K562 (cell line): ENCODE data around the gene SERAC1. TPM values are rescaled to one million over a fixed set of nuclear protein-coding genes. Genes with fewer than 3 reads are reported as not detected.

Experiments used
- ATAC-seq: fragments of 200-7000 bp; cut with Tn5 transposase; 3 replicates; pipeline ENCODE4 v1.9.1; 2020; ENCODE audit warnings: moderate library complexity
- BruUV-seq: library from RNA; stranded (reverse); fragments of 400-500 nt; replicated peaks from 2 replicates; lab custom pipeline; 2021; lab: Mats Ljungman, UMichigan
- CTCF ChIA-PET: fragments of 300-600 bp; formaldehyde crosslinking; extraction: SDS; loops from one replicate; lab custom pipeline; 2021; ENCODE audit warnings: low intra/inter-chr PET ratio; lab: Yijun Ruan, JAX
- POLR2A ChIA-PET: fragments of 300-600, 350-650 bp; sonication (Branson Sonifier 250); formaldehyde crosslinking; extraction: SDS; loops from one replicate; lab custom pipeline; 2021; ENCODE audit warnings: antibody characterized with exemption, inconsistent platforms; lab: Yijun Ruan, JAX
- DNase-seq, 4 experiments: peaks; one replicate each; pipeline versions ENCODE4 v3.0.0 to v3.0.0-alpha.2; 2011 to 2018; ENCODE audit warnings: low spot score in 3 of 4, mixed read lengths in 3 of 4; ENCODE audit errors: extremely low read depth in 1 of 4
- FAIRE-seq: peaks from 2 replicates; lab custom pipeline; 2011; peaks lifted over from hg19 to GRCh38; lab: Jason Lieb, UNC
- H2AFZ ChIP-seq: 2 replicates; pipeline ENCODE4 v1.6.0; 2011; ENCODE audit warnings: low read depth, low read length, control low read depth, inconsistent platforms
- H3K27ac ChIP-seq: fragments of 200-600 bp; 3 replicates; pipeline ENCODE4 v1.8.0; 2011; ENCODE audit warnings: low read depth, mild to moderate bottlenecking, control low read depth, inconsistent platforms, low read length, moderate library complexity, mixed read lengths; ENCODE audit errors: extremely low read depth
- H3K27me3 ChIP-seq, 2 experiments: fragments of 300-600 bp in 1 of 2; 2 replicates in 1 of 2; 3 replicates in 1 of 2; pipeline versions ENCODE4 v1.6.0 to v1.8.0; 2011; ENCODE audit warnings: inconsistent platforms in 2 of 2, low read length in 2 of 2, mild to moderate bottlenecking in 1 of 2, mixed read lengths in 1 of 2, moderate library complexity in 1 of 2; ENCODE audit not compliant: control insufficient read depth in 2 of 2, insufficient read depth in 2 of 2
- H3K36me3 ChIP-seq: fragments of 300-600 bp; 3 replicates; pipeline ENCODE4 v1.8.0; 2011; ENCODE audit warnings: mild to moderate bottlenecking, low read length, inconsistent platforms; ENCODE audit not compliant: control insufficient read depth, insufficient read depth
- H3K4me1 ChIP-seq, 2 experiments: fragments of 200-600 bp in 1 of 2; replicated peaks in 1 of 2; 2 replicates in 1 of 2; 3 replicates in 1 of 2; pipeline versions ENCODE4 v1.5.1 to v1.8.0; 2011; ENCODE audit warnings: inconsistent platforms in 2 of 2, low read length in 2 of 2, mild to moderate bottlenecking in 1 of 2, mixed read lengths in 1 of 2, moderate library complexity in 1 of 2; ENCODE audit not compliant: control insufficient read depth in 2 of 2, insufficient read depth in 2 of 2
- H3K4me2 ChIP-seq: 2 replicates; pipeline ENCODE4 v1.6.1; 2011; ENCODE audit warnings: low read length, control low read depth, inconsistent platforms, mixed read lengths; ENCODE audit not compliant: insufficient read depth
- H3K4me3 ChIP-seq: fragments of 200-600 bp; sonication (generic), shearing (Covaris generic); 2 replicates; pipeline ENCODE4 v1.5.1; 2016; ENCODE audit warnings: control low read depth, inconsistent platforms
- H3K79me2 ChIP-seq: fragments of 200-600 bp; 3 replicates; pipeline ENCODE4 v1.8.0; 2011; ENCODE audit warnings: low read length, inconsistent platforms; ENCODE audit not compliant: control insufficient read depth, insufficient read depth
- H3K9ac ChIP-seq, 2 experiments: 2 replicates each; pipeline versions ENCODE4 v1.6.0 to v1.6.1; 2011; ENCODE audit warnings: low read depth in 2 of 2, low read length in 2 of 2, control low read depth in 1 of 2, inconsistent platforms in 1 of 2, mild to moderate bottlenecking in 1 of 2, mixed read lengths in 1 of 2; ENCODE audit not compliant: insufficient read depth in 1 of 2
- H3K9me1 ChIP-seq: one replicate; pipeline ENCODE4 v1.6.0; 2011; ENCODE audit warnings: inconsistent platforms, mild to moderate bottlenecking, low read length, moderate library complexity; ENCODE audit not compliant: control insufficient read depth, insufficient read depth
- H3K9me3 ChIP-seq: replicated peaks from 2 replicates; pipeline ENCODE4 v1.5.1; 2011; ENCODE audit warnings: low read depth, low read length, inconsistent platforms; ENCODE audit not compliant: control insufficient read depth, insufficient read depth
- H4K20me1 ChIP-seq: replicated peaks from 2 replicates; pipeline ENCODE4 v1.6.1; 2011; ENCODE audit warnings: low read length, inconsistent platforms, mixed read lengths; ENCODE audit not compliant: control insufficient read depth, insufficient read depth
- WGBS: fragments of 100-300 bp; shearing (Covaris generic); methylation state at CpG from one replicate; pipeline ENCODE4 v1.1.6; 2016; ENCODE audit warnings: low coverage, mixed read lengths; ENCODE audit not compliant: insufficient coverage; ENCODE audit errors: missing lambda C conversion rate; 5-methylcytosine and 5-hydroxymethylcytosine counted together
- in situ Hi-C: fragments of 300-500 bp; cut with MboI; formaldehyde crosslinking; loops from 4 replicates; pipeline ENCODE4 v1.15.0; 2018; ENCODE audit warnings: inconsistent platforms, mixed read lengths
- intact Hi-C: fragments of 100-400 bp; cut with micrococcal nuclease; formaldehyde crosslinking; loops from 2 replicates; pipeline ENCODE4 v1.14.2; 2022
- polyA plus RNA-seq, 8 experiments: library from polyadenylated mRNA; depleted of rRNA in 4 of 8; stranded (reverse) in 5 of 8; unstranded in 3 of 8; fragments of >200 nt; fragmentation: Nextera tagmentation in 2 of 8; fragmentation: Illumina TruSeq in 1 of 8; extraction: Ambion mirVana in 2 of 8; extraction: Trizol in 1 of 8; gene quantifications; 2 replicates each; pipeline versions ENCODE4 v1.2.1 to v1.2.3, GENCODE V29; 2011 to 2014; ENCODE audit warnings: inconsistent platforms in 1 of 8, missing spikeins in 1 of 8
- total RNA-seq, 7 experiments: library from RNA; depleted of rRNA in 6 of 7; stranded (reverse); fragments of >200 nt in 6 of 7; fragmentation: Illumina TruSeq in 2 of 7; extraction: Trizol in 2 of 7; gene quantifications; 2 replicates each; pipeline versions ENCODE4 v1.2.1 to v1.2.3, GENCODE V29; 2011 to 2021; ENCODE audit warnings: low replicate concordance in 1 of 7
- TF ChIP-seq, protein P1 (sequence below): fragments of 200-800 bp; sonication (Bioruptor generic); IDR thresholded peaks from 2 replicates; pipeline ENCODE4 v1.6.1; 2016; ENCODE audit warnings: missing genetic modification characterization, missing compliant biosample characterization

SERAC1 gene
- total and polyA plus RNA-seq, 9 of the 15 experiments (the other 6 are each of a cell fraction or from before 2014, with no cell fraction given) = 1.8 to 6.2 (median 2.8) TPM

DNA sequence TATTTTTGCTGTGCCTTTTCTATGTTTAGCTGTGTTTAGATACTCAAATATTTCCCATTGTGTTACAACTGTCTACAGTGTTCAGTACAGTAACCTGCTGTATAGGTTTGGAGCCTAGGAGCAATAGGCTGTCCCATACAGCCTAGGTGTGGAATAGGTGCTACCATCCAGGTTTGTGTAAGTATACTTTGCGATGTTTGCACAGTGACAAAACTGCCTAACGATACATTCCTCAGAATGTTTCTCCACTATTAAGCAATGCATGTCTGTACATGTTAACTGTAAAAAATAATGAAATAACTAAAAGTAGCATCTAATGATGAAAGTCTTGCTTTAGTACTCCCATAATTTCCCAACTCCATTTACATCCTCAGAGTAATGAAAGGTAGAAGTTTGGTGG, 46.0 kb downstream of the SERAC1 start:
- in situ Hi-C loops (no loop called here), intact Hi-C loops (no loop called here)
- H3K79me2 ChIP-seq = no peaks in the 10 kb centered on the region
- no peaks in the 10 kb centered on the region for H4K20me1 ChIP-seq
- no peaks in the 10 kb centered on the region for H3K9me3 ChIP-seq
- FAIRE-seq = no peak
- TF ChIP-seq, protein P1, sequence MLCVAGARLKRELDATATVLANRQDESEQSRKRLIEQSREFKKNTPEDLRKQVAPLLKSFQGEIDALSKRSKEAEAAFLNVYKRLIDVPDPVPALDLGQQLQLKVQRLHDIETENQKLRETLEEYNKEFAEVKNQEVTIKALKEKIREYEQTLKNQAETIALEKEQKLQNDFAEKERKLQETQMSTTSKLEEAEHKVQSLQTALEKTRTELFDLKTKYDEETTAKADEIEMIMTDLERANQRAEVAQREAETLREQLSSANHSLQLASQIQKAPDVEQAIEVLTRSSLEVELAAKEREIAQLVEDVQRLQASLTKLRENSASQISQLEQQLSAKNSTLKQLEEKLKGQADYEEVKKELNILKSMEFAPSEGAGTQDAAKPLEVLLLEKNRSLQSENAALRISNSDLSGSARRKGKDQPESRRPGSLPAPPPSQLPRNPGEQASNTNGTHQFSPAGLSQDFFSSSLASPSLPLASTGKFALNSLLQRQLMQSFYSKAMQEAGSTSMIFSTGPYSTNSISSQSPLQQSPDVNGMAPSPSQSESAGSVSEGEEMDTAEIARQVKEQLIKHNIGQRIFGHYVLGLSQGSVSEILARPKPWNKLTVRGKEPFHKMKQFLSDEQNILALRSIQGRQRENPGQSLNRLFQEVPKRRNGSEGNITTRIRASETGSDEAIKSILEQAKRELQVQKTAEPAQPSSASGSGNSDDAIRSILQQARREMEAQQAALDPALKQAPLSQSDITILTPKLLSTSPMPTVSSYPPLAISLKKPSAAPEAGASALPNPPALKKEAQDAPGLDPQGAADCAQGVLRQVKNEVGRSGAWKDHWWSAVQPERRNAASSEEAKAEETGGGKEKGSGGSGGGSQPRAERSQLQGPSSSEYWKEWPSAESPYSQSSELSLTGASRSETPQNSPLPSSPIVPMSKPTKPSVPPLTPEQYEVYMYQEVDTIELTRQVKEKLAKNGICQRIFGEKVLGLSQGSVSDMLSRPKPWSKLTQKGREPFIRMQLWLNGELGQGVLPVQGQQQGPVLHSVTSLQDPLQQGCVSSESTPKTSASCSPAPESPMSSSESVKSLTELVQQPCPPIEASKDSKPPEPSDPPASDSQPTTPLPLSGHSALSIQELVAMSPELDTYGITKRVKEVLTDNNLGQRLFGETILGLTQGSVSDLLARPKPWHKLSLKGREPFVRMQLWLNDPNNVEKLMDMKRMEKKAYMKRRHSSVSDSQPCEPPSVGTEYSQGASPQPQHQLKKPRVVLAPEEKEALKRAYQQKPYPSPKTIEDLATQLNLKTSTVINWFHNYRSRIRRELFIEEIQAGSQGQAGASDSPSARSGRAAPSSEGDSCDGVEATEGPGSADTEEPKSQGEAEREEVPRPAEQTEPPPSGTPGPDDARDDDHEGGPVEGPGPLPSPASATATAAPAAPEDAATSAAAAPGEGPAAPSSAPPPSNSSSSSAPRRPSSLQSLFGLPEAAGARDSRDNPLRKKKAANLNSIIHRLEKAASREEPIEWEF (CRISPR knock-in tag) = no peak
- no peak for DNase-seq
- no peaks in the 10 kb centered on the region for H3K27me3 ChIP-seq
- ChIA-PET CTCF (no interaction called here), POLR2A (interaction anchor here (1.0 to 1.2 kb wide), 3 partner anchors 11 to 60 kb away, joined by 3 read pairs; no protein-coding TSS in a partner anchor)
- no peak overlapping the region for H3K27ac ChIP-seq
- no TSS peak for BruUV-seq
- H3K9me1 ChIP-seq = no peaks in the 10 kb centered on the region
- ATAC-seq = peak; percentile 36; the same call in 1 of the 3 replicates
- WGBS = 85% methylated on average over 2 of the region's 2 CpGs
- H3K4me1 ChIP-seq = peaks cover 0 to 5% of the 10 kb centered on the region in 2 experiments; a peak in 3 of 5 replicates
- H3K4me3 ChIP-seq = no peak overlapping the region
- H3K4me2 ChIP-seq = no peak overlapping the region
- no peaks in the 10 kb centered on the region for H3K36me3 ChIP-seq
- H3K9ac ChIP-seq = no peak overlapping the region
- peak overlapping the region; percentile 30; the same call in 1 of the 2 replicates for H2AFZ ChIP-seq
